Tibial artery (tissue), 4 donors: Measurements from ENCODE around the gene ANKRD11.

Experiments
- DNase-seq, 2 donors: peaks; one replicate each; pipeline ENCODE4 v3.0.0-alpha.2; 2019
- H3K27ac ChIP-seq, 2 donors: fragments of 200-600 bp; sonication (generic) in 1 of 2; 1 replicate in 1 of 2; 2 replicates in 1 of 2; pipeline ENCODE4 v1.5.1; 2018 to 2019; ENCODE audit warnings: mild to moderate bottlenecking in 1 of 2
- H3K27me3 ChIP-seq, 2 donors: fragments of 200-600 bp; sonication (generic) in 1 of 2; one replicate each; pipeline versions ENCODE4 v1.5.1 to v1.6.0; 2016 to 2019
- H3K36me3 ChIP-seq, 3 donors: fragments of 200-600 bp; sonication (generic) in 2 of 3; one replicate each; pipeline ENCODE4 v1.5.1; 2016 to 2019; ENCODE audit warnings: mild to moderate bottlenecking in 2 of 3
- H3K4me1 ChIP-seq, 4 donors: fragments of 200-600 bp; sonication (generic) in 2 of 4; 1 replicate in 3 of 4; 2 replicates in 1 of 4; pipeline ENCODE4 v1.5.1; 2016 to 2019
- H3K4me3 ChIP-seq, 2 donors: fragments of 200-600 bp; sonication (generic) in 1 of 2; 1 replicate in 1 of 2; 2 replicates in 1 of 2; pipeline ENCODE4 v1.5.1; 2018 to 2019; ENCODE audit warnings: mild to moderate bottlenecking in 2 of 2
- H3K9me3 ChIP-seq, 3 donors: fragments of 200-600 bp; sonication (generic) in 1 of 3; one replicate each; pipeline ENCODE4 v1.5.1; 2016 to 2019
- CTCF ChIP-seq, 2 experiments: fragments of 200-600 bp in 1 of 2; fragments of 450-650 bp in 1 of 2; IDR thresholded peaks; one replicate each; pipeline ENCODE4 v1.5.1; 2017 to 2019; ENCODE audit warnings: antibody characterized with exemption in 2 of 2, mild to moderate bottlenecking in 1 of 2, moderate library complexity in 1 of 2
- intact Hi-C: fragments of 100-400 bp; cut with DNase I; formaldehyde crosslinking; loops from one replicate; pipeline ENCODE4 v1.15.0; 2023; ENCODE audit warnings: low total_unique reads

Gene ANKRD11

GRCh38 chr16:89314357-89314756 lies 176.0 kb downstream of the ANKRD11 start:
- TF ChIP-seq CTCF (IDR thresholded peaks at IDR 0.05): no peak
- H3K27me3 ChIP-seq: no peaks in the 10 kb centered on the region
- no peaks in the 10 kb centered on the region for H3K9me3 ChIP-seq
- H3K4me3 ChIP-seq: no peak overlapping the region
- H3K36me3 ChIP-seq: peaks cover 0 to 38% (median 9%) of the 10 kb centered on the region in 3 donors
- intact Hi-C loops: no loop called here
- no peak overlapping the region for H3K27ac ChIP-seq
- H3K4me1 ChIP-seq: peaks cover 1 to 42% (median 34%) of the 10 kb centered on the region in 4 donors
- DNase-seq: no peak

- intact Hi-C loops: no loop called here
- Histone ChIP-seq H3K36me3 (peaks cover 0 to 38% (median 9%) of the 10 kb centered on the region in 3 donors), H3K4me1 (peaks cover 0 to 37% (median 27%) of the 10 kb centered on the region in 4 donors), H3K27me3 (no peaks in the 10 kb centered on the region), H3K4me3 (no peak overlapping the region), H3K27ac (no peak overlapping the region), H3K9me3 (no peaks in the 10 kb centered on the region)
- no peak for DNase-seq
- TF ChIP-seq CTCF (IDR thresholded peaks at IDR 0.05): no peak
Observed at GRCh38 chr16:89313583-89313982, 176.8 kb downstream of the ANKRD11 start.

DNA sequence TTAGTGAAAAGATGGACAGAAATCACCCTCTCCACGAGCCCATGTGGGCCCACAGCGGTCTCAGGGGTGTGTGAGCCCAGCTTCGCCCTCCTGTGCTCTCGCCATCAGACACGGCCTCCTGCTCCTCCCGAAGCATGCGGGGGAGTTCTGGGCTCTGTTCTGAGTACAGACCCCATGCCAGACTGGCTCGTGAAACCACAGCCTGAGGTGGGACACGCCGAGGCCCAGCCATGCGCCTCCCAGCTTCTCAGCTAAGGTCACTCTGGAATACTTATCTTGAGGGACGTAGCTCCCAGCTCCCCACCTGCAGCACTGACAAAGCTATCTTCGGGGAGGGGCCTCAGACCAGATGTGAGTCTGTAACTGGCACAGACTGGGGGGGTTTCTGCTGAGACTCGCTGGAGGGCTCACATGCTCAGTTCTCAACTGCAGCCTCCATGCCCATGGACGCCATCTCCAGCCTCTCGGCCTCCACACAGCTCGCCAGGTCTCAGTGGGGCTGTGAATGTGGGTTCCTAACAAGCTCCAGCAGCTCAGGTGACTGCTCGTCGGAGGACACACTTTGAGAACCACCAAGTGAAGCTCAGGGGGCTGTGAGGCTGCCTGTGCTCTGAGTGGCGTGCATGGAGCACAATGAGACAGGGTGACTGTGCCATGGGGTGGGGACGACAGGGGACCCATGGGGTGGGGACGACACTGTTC lies 177.6 kb downstream of the ANKRD11 start:
- DNase-seq: no peak
- no peak for TF ChIP-seq CTCF (IDR thresholded peaks at IDR 0.05)
- H3K27ac ChIP-seq: no peak overlapping the region
- H3K4me1 ChIP-seq: peaks cover 0 to 36% (median 24%) of the 10 kb centered on the region in 4 donors
- peaks cover 0 to 38% (median 9%) of the 10 kb centered on the region in 3 donors for H3K36me3 ChIP-seq
- no peaks in the 10 kb centered on the region for H3K27me3 ChIP-seq
- H3K4me3 ChIP-seq: no peak overlapping the region
- no peaks in the 10 kb centered on the region for H3K9me3 ChIP-seq
- intact Hi-C loops: no loop called here

- Histone ChIP-seq H3K27me3 (no peaks in the 10 kb centered on the region), H3K27ac (no peak overlapping the region), H3K9me3 (no peaks in the 10 kb centered on the region), H3K36me3 (peaks cover 0 to 38% (median 9%) of the 10 kb centered on the region in 3 donors), H3K4me3 (no peak overlapping the region), H3K4me1 (peaks cover 0 to 36% (median 22%) of the 10 kb centered on the region in 4 donors)
- TF ChIP-seq CTCF (IDR thresholded peaks at IDR 0.05): no peak
- no peak for DNase-seq
- intact Hi-C loops: no loop called here
Observed at GRCh38 chr16:89312194-89312593, 178.2 kb downstream of the ANKRD11 start.

DNA sequence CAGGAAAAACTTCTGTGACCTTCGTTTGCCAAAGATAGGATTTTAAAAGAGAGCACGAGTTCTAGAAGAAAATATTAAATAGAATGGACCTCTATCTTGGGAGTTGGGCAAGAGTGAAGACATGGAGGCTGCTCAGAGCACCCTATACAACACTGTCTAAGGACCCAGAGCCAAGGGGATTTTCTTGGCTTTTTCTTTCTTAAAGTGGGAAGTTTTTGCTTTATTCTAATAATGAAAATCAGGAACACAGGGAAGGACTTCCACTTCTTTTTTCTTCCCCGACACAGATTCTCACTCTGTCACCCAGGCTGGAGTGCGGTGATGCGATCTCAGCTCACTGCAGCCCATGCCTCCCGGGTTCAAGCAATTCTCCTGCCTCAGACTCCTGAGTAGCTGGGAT lies 178.7 kb downstream of the ANKRD11 start:
- peaks cover 0 to 32% (median 20%) of the 10 kb centered on the region in 4 donors for H3K4me1 ChIP-seq
- DNase-seq: no peak
- H3K27ac ChIP-seq: no peak overlapping the region
- H3K27me3 ChIP-seq: no peaks in the 10 kb centered on the region
- H3K4me3 ChIP-seq: no peak overlapping the region
- peaks cover 0 to 38% (median 9%) of the 10 kb centered on the region in 3 donors for H3K36me3 ChIP-seq
- no peak for TF ChIP-seq CTCF (IDR thresholded peaks at IDR 0.05)
- intact Hi-C loops: no loop called here
- no peaks in the 10 kb centered on the region for H3K9me3 ChIP-seq
